ENCODE results near the gene CHRNB1. TPM values are rescaled to one million over a fixed set of nuclear protein-coding genes. Genes with fewer than 3 reads are reported as not detected.
A peak's percentile ranks its signal among the peaks of the same experiment; 100 is the strongest.

CHRNB1 gene
- total and polyA plus RNA-seq, 10 of the 15 experiments (the other 5 are each of a cell fraction or from before 2014, with no cell fraction given): 5.8 to 14.8 (median 11.3) TPM

DNA sequence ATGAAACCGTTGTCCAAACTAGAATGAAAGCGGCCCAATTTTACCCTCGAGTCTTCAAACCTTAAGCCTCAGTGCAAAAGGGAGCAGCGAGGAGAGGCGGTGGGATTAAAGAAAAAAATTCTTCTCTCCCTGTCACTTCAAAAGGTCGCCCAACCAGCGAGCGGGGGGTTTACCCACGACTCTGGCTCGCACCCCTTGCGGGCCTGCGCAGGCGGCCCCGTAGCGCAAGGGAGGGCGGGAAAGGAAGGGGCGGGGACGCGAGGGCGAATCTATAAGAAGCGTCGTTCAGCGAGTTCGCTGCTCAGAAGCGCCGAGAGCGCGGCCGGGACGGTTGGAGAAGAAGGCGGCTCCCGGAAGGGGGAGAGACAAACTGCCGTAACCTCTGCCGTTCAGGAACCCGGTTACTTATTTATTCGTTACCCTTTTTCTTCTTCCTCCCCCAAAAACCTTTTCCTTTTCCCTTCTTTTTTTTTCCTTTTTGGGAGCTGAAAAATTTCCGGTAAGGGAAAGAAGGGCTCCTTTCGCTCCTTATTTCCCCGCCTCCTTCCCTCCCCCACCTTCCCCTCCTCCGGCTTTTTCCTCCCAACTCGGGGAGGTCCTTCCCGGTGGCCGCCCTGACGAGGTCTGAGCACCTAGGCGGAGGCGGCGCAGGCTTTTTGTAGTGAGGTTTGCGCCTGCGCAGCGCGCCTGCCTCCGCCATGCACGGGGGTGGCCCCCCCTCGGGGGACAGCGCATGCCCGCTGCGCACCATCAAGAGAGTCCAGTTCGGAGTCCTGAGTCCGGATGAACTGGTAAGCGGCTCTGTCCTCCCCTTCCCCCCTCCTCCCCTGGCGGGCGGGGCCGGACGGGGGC lies 39.4 kb downstream of the CHRNB1 start, which contains the start of gene POLR2A (continued):
- TF ChIP-seq, protein P1, sequence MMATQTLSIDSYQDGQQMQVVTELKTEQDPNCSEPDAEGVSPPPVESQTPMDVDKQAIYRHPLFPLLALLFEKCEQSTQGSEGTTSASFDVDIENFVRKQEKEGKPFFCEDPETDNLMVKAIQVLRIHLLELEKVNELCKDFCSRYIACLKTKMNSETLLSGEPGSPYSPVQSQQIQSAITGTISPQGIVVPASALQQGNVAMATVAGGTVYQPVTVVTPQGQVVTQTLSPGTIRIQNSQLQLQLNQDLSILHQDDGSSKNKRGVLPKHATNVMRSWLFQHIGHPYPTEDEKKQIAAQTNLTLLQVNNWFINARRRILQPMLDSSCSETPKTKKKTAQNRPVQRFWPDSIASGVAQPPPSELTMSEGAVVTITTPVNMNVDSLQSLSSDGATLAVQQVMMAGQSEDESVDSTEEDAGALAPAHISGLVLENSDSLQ (IDR thresholded peaks at IDR 0.05): peak; percentile 78
- TF ChIP-seq TBL1XR1 (IDR thresholded peaks at IDR 0.05; ENCODE audit: low read depth, low read length) (peak; percentile 57), IKZF1 (conservative IDR thresholded peaks at IDR 0.05) (peak; percentile 93), ZNF622 (IDR thresholded peaks at IDR 0.05) (no peak), YY1 (IDR thresholded peaks at IDR 0.05; ENCODE audit: low read depth, low read length) (peak; percentile 89), ASH2L (IDR thresholded peaks at IDR 0.05; ENCODE audit: borderline replicate concordance, low read depth) (0 out of 2 replicates have a peak, but pooled peaks have one; percentile 15), EGR1 (IDR thresholded peaks at IDR 0.05; ENCODE audit: borderline replicate concordance in 1 of 2, low read depth in 2 of 2, low read length in 2 of 2) (peak; percentile 35 to 88), SIN3A (IDR thresholded peaks at IDR 0.05; ENCODE audit: low read depth, low read length) (no peak)

DNA sequence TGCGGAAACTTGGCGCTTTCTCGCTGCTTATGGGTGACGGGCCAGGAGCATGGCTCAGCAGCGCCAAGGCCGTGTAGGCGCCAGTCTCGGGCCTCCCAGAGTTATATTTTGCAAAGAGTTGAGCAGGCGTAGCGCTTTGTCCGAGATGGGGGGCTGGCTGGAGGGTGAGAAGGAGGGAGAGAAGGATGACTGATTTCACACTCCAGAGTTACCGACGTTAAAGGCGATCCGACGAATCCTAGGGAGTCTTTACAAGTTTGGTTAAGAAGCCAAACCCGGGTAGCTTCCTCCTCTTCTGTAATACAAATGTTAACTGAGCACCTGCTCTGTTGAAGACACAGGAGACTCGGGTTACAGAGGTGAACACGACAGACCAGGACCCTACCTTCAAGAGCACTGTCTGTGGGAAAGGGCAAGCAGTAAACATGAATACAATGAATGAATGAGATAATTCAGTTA lies 40.1 kb downstream of the CHRNB1 start:
- in situ Hi-C loops (cut with MboI) (no loop called here), intact Hi-C loops (cut with micrococcal nuclease; ENCODE audit: unreplicated experiment) (loop anchor here (1.0 to 10.0 kb wide), 3 partner anchors 30 to 200 kb away; partner anchors contain the start of genes TP53 and WRAP53)
- Histone ChIP-seq H3K9ac (ENCODE audit: control insufficient read depth, insufficient read depth, low read length) (peak overlapping the region; percentile 89), H4K20me1 (ENCODE audit: control insufficient read depth, insufficient read depth) (peaks cover 6% of the 10 kb centered on the region; the same call in 1 of the 2 replicates), H3K27ac (ENCODE audit: control insufficient read depth, insufficient read depth) (peak overlapping the region; percentile 75), H3K4me3 (peak overlapping the region; percentile 91), H3K9me3 (replicated peaks; ENCODE audit: control insufficient read depth, insufficient read depth, low read length) (no peaks in the 10 kb centered on the region), H3K4me2 (ENCODE audit: control insufficient read depth, insufficient read depth) (peak overlapping the region; percentile 68), H3K36me3 (ENCODE audit: control insufficient read depth in 2 of 2, insufficient read depth in 2 of 2, low read length in 1 of 2) (peaks cover 0 to 3% of the 10 kb centered on the region in 2 experiments; a peak in 2 of 4 replicates), H2AFZ (ENCODE audit: control insufficient read depth, low read depth, low read length) (no peak overlapping the region), H3K4me1 (ENCODE audit: control insufficient read depth, insufficient read depth, low read length) (no peaks in the 10 kb centered on the region; the same call in 1 of the 2 replicates), H3K79me2 (ENCODE audit: control insufficient read depth, insufficient read depth, low read length) (peaks cover 53% of the 10 kb centered on the region), H3K27me3 (replicated peaks in 1 of 2; ENCODE audit: control insufficient read depth in 2 of 2, insufficient read depth in 2 of 2, low read length in 1 of 2) (no peaks in the 10 kb centered on the region)
- POLR2A ChIA-PET: interaction anchor here (0.5 to 6.6 kb wide), 12 partner anchors 8 to 448 kb away, joined by 3 to 63 read pairs (median 5); partner anchors contain the start of genes ACAP1, FGF11, TMEM102 and TNFSF13
- CTCF ChIA-PET: interaction anchor here (1.0 to 4.7 kb wide), 7 partner anchors 29 to 202 kb away, joined by 3 to 28 read pairs (median 13); partner anchors contain the start of genes SENP3, TMEM102 and TP53
- WGBS (ENCODE audit: insufficient coverage, insufficient replicate concordance, low lambda C conversion rate, missing lambda C conversion rate): 0% methylated on average over 19 of the region's 19 CpGs
- ATAC-seq: peak; percentile 2; the same call in 2 of the 3 replicates
- DNase-seq (ENCODE audit: low read depth, low spot score): no peak
- no TSS peak for BruUV-seq (replicated peaks)
- FAIRE-seq: no peak
- SMC1A ChIA-PET (ENCODE audit: uncharacterized antibody, unreplicated experiment): interaction anchor here (1.5 to 3.5 kb wide), 3 partner anchors 41 to 73 kb away, joined by 3 to 24 read pairs (median 6); partner anchors contain the start of genes TMEM102 and TNFSF13
- RAD21 ChIA-PET (ENCODE audit: unreplicated experiment): interaction anchor here (0.7 to 1.9 kb wide), 6 partner anchors 44 to 202 kb away, joined by 3 to 11 read pairs (median 5); partner anchors contain the start of genes FGF11 and TP53
- TF ChIP-seq, protein P1 (IDR thresholded peaks at IDR 0.05): no peak
- TF ChIP-seq, protein P2, sequence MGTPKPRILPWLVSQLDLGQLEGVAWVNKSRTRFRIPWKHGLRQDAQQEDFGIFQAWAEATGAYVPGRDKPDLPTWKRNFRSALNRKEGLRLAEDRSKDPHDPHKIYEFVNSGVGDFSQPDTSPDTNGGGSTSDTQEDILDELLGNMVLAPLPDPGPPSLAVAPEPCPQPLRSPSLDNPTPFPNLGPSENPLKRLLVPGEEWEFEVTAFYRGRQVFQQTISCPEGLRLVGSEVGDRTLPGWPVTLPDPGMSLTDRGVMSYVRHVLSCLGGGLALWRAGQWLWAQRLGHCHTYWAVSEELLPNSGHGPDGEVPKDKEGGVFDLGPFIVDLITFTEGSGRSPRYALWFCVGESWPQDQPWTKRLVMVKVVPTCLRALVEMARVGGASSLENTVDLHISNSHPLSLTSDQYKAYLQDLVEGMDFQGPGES (IDR thresholded peaks at IDR 0.05): no peak
- TF ChIP-seq SREBF1 (IDR thresholded peaks at IDR 0.05; ENCODE audit: low read length): no peak
- no peak for TF ChIP-seq POLR2AphosphoS5 (IDR thresholded peaks at IDR 0.05; ENCODE audit: low read length)
- TF ChIP-seq FOS (IDR thresholded peaks at IDR 0.05; ENCODE audit: borderline replicate concordance, extremely low read depth, insufficient read length): no peak
- no peak for TF ChIP-seq ZNF24 (IDR thresholded peaks at IDR 0.05)
- no peak for TF ChIP-seq NFYB (IDR thresholded peaks at IDR 0.05; ENCODE audit: insufficient read depth, low read depth, low read length)
- TF ChIP-seq TCF3 (IDR thresholded peaks at IDR 0.05; ENCODE audit: borderline replicate concordance, insufficient read depth, low read depth, low read length): no peak
- no peak for TF ChIP-seq CBFB (IDR thresholded peaks at IDR 0.05; ENCODE audit: low read depth)
- no peak for TF ChIP-seq SRF (IDR thresholded peaks at IDR 0.05; ENCODE audit: low read depth in 2 of 2, low read length in 2 of 2)

Measured in GM12878 (cell line).